Mononuclear cell (primary cell): ENCODE results near the gene EPS15. TPM values are rescaled to one million over a fixed set of nuclear protein-coding genes. Genes with fewer than 3 reads are reported as not detected.

Experiments used
- H3K27me3 ChIP-seq: 2 replicates; pipeline ENCODE4 v1.6.0; 2011; ENCODE audit warnings: low read length, control low read depth; ENCODE audit not compliant: insufficient read depth
- H3K4me1 ChIP-seq: 2 replicates; pipeline ENCODE4 v1.5.1; 2011; ENCODE audit warnings: mild to moderate bottlenecking, low read length, control low read depth; ENCODE audit not compliant: insufficient read depth
- H3K4me3 ChIP-seq: 2 replicates; pipeline ENCODE4 v1.5.1; 2011; ENCODE audit warnings: mild to moderate bottlenecking, low read length, moderate library complexity
- H3K9me3 ChIP-seq: 2 replicates; pipeline ENCODE4 v1.5.1; 2011; ENCODE audit warnings: low read depth, mild to moderate bottlenecking, control low read depth, low read length
- total RNA-seq: library from RNA; depleted of rRNA; stranded (reverse); fragments of >200 nt; gene quantifications from one replicate; pipeline ENCODE4 v1.2.3, GENCODE V29; 2012

Gene EPS15
- total RNA-seq, 1 donor: 98.6 TPM

DNA sequence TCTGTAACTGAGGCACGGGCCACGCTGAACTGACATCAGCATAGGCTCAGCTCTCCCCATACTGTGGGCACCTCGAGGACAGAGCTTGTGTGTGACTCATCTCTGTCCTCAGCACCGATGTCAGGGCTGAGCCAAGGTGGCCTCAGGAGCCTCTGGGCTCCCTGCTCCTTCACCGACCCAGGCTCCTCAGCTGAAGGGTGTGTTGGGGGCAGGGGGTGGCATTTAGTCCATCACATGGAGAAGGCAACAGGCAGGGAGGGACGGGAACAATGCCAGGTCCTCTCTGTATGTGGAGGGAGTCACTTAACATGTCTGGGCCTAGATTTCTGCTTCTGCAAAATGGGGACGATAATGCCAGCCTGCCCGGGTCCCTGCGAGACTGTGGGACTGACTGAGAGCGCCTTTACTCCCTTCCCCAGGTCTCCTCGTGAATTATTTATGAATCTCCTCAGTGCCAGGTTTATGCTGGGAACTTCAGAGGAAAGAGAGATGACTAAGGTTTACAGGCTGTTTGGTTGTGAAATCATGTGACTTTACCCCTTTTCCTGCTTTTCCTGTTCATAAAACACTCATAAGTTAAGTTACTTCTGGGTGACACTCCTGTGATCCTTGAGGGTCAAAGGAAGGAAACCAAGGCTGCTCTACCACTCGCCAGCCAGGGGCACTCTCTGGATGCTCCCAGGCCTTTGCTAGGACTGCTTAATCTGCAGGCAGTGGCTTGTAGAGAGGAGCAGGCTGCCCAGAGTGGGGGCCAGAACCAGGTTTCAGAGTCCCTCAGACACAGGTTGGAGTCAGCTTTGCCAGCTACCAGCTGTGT lies 204.9 kb downstream of the EPS15 start:
- Histone ChIP-seq H3K27me3 (no peaks in the 10 kb centered on the region), H3K4me1 (peaks cover 11% of the 10 kb centered on the region), H3K9me3 (no peaks in the 10 kb centered on the region), H3K4me3 (no peak overlapping the region)

DNA sequence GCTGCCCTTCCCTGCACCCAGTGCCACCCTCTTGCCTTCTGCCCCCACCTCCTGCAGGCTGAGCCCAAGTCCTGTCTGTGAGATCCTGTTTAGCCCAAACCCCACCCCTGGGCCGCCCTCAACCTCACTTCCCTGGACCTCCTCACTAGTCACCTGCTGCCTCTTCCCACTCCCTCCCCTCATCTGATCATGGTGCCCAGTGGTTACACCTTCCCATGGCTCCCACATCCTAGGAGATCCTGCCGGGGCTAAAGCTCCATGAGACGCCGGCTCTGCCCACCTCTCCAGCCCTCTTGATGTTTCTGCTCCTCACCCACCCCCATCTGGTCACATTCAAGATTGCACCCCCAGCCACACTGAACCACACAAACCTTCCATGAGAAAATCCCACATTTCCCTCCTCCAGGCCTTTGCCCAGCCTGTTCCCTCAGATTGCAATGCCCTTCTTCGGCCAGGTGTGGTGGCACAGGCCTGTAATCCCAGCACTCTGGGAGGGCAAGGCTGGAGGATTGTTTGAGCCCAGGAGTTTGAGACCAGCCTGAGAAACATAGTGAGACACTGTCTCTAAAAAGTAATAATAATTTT lies 205.7 kb downstream of the EPS15 start:
- Histone ChIP-seq H3K4me1 (peaks cover 11% of the 10 kb centered on the region), H3K9me3 (no peaks in the 10 kb centered on the region), H3K4me3 (no peak overlapping the region), H3K27me3 (no peaks in the 10 kb centered on the region)

- no peak overlapping the region for H3K4me3 ChIP-seq
- H3K4me1 ChIP-seq: peaks cover 11% of the 10 kb centered on the region
- no peaks in the 10 kb centered on the region for H3K27me3 ChIP-seq
- H3K9me3 ChIP-seq: no peaks in the 10 kb centered on the region
These were observed 206.3 kb downstream of the EPS15 start for GRCh38 chr1:51312718-51313117.

GRCh38 chr1:51311826-51312225 lies 207.2 kb downstream of the EPS15 start:
- peaks cover 11% of the 10 kb centered on the region for H3K4me1 ChIP-seq
- H3K9me3 ChIP-seq: no peaks in the 10 kb centered on the region
- no peaks in the 10 kb centered on the region for H3K27me3 ChIP-seq
- H3K4me3 ChIP-seq: no peak overlapping the region

- no peaks in the 10 kb centered on the region for H3K27me3 ChIP-seq
- H3K4me3 ChIP-seq: no peak overlapping the region
- peaks cover 11% of the 10 kb centered on the region for H3K4me1 ChIP-seq
- no peaks in the 10 kb centered on the region for H3K9me3 ChIP-seq
These were observed 208.0 kb downstream of the EPS15 start for GRCh38 chr1:51310871-51311613.

- Histone ChIP-seq H3K27me3 (no peaks in the 10 kb centered on the region), H3K9me3 (no peaks in the 10 kb centered on the region), H3K4me3 (no peak overlapping the region), H3K4me1 (peaks cover 8% of the 10 kb centered on the region)
These were observed 209.8 kb downstream of the EPS15 start for GRCh38 chr1:51309291-51309690.

DNA sequence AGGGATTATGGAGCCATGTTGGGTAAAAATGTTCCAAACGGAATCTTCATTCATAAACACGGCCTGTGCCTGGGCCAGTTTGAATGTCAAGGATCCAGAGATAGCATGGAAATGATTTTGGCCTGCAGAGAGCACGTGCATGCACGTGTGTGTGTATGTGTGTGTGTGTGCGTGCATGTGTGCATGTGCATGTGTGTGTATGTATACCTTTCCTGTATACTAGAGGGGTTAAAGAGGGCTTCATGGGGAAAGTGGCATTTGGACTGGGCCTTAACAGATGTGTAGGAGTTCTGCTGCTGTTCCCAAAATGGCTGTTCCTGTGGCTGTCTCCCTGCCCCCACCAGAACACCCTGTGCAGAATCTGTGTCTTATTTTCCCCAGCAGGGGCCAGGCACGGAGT lies 210.4 kb downstream of the EPS15 start:
- no peaks in the 10 kb centered on the region for H3K9me3 ChIP-seq
- no peaks in the 10 kb centered on the region for H3K27me3 ChIP-seq
- no peak overlapping the region for H3K4me3 ChIP-seq
- peaks cover 11% of the 10 kb centered on the region for H3K4me1 ChIP-seq

- no peaks in the 10 kb centered on the region for H3K27me3 ChIP-seq
These were observed 212.1 kb downstream of the EPS15 start for GRCh38 chr1:51306950-51307349.

DNA sequence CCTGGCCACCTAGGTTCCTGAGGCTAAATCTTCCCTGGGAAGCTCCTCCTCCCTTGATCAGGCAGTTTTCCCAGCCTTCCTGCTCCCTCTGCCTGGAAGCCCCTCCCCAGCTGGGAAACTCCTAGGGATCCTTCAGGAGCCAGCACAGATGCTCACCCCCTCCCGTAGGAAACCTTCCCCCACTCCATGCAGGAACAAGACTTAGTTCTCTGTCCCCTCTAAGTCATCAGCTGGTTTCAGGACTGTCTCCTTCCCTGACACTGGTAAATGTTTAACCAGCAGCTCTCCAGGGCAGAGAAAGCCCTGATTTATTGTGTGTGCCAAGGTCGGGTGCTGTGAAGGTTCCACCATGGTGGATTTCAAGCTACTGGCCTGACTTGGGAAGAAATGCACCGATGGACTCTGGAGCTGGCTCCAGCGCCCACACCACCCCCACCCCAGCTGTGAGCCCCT lies 213.7 kb downstream of the EPS15 start:
- Histone ChIP-seq H3K9me3 (no peaks in the 10 kb centered on the region), H3K27me3 (no peaks in the 10 kb centered on the region), H3K4me3 (no peak overlapping the region), H3K4me1 (peaks cover 9% of the 10 kb centered on the region)

More at GRCh38 chr1:51306950-51307349, 212.1 kb downstream of the EPS15 start:
- Histone ChIP-seq H3K9me3 (no peaks in the 10 kb centered on the region), H3K4me1 (peaks cover 14% of the 10 kb centered on the region), H3K4me3 (no peak overlapping the region)

DNA sequence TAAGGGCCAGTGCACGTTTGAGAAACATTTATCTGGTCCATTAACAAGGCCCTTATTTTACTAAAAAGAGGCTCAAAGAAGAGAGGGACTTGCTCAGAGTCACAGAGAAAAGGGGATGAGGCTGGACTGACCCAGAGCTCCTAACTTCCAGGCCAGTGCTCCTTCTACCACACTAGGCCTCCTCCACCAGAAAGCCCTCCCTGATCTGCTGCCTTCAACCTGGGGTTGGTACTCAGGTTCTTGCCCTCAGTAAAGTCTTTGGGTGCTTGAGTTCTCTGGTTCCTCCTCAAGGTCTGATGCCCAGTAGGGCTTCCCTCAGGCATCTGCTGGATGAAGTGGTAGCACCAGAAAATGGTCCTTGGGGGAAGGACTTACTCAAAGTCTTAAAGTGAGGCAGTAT lies 214.7 kb downstream of the EPS15 start:
- Histone ChIP-seq H3K27me3 (no peaks in the 10 kb centered on the region), H3K4me1 (peaks cover 9% of the 10 kb centered on the region), H3K9me3 (no peaks in the 10 kb centered on the region), H3K4me3 (no peak overlapping the region)

Other genes with a start within 250 kb of the EPS15 start
- gene TTC39A, start 188.7 kb downstream of the EPS15 start, total RNA-seq: 0.10 TPM
- 70.5 TPM for gene OSBPL9, start 97.8 kb upstream of the EPS15 start, total RNA-seq